ENCODE results near the gene CD99L2. TPM values are rescaled to one million over a fixed set of nuclear protein-coding genes. Genes with fewer than 3 reads are reported as not detected.

CD99L2 gene
- total and polyA plus RNA-seq, 10 of the 15 experiments (the other 5 are each of a cell fraction or from before 2014, with no cell fraction given), result 1.1 to 22.9 (median 13.0) TPM

DNA sequence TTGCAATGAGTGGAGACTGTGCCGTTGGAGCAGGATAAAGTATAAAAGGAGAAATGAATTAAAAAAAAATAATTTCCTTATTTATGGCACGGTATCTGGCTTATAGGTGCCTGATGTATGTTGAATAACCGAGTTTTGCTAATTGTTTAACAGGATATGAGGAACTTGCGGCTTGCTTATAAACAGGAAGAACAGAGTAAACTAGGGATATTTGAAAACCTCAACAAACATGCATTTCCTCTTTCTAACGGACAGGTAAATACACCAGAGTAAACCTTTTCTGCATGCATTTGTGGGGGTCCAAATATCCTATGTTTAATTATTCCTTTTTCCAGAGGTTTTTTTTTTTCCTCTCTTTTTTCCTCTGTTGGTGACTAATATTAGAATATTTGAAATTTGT lies 168.5 kb downstream of the CD99L2 start:
- H3K9me3 ChIP-seq (replicated peaks; ENCODE audit: control insufficient read depth, insufficient read depth, low read length), result no peaks in the 10 kb centered on the region
- 11% methylated on average over 5 of the region's 5 CpGs for WGBS (ENCODE audit: insufficient coverage, insufficient replicate concordance, low lambda C conversion rate, missing lambda C conversion rate)
- SMC1A ChIA-PET (ENCODE audit: uncharacterized antibody, unreplicated experiment), result interaction anchor here (1.1 kb wide), 1 partner anchor 10 kb away, joined by 3 read pairs; no protein-coding TSS in a partner anchor
- TF ChIP-seq ZNF24 (IDR thresholded peaks at IDR 0.05) (no peak), CHD1 (IDR thresholded peaks at IDR 0.05; ENCODE audit: low read depth, low read length) (no peak)
- CTCF ChIA-PET, result interaction anchor here (0.9 to 3.8 kb wide), 3 partner anchors 11 to 171 kb away, joined by 3 to 21 read pairs (median 3); no protein-coding TSS in a partner anchor
- RAD21 ChIA-PET (ENCODE audit: unreplicated experiment), result no interaction called here
- H3K27ac ChIP-seq (ENCODE audit: control insufficient read depth, insufficient read depth), result no peak overlapping the region
- no peak overlapping the region for H2AFZ ChIP-seq (ENCODE audit: control insufficient read depth, low read depth, low read length)
- POLR2A ChIA-PET, result no interaction called here
- intact Hi-C loops (cut with micrococcal nuclease; ENCODE audit: unreplicated experiment) (no loop called here), in situ Hi-C loops (cut with MboI) (no loop called here)
- FAIRE-seq, result no peak
- no TSS peak for BruUV-seq (replicated peaks)
- no peak for DNase-seq (ENCODE audit: low read depth, low spot score)
- no peaks in the 10 kb centered on the region for H3K79me2 ChIP-seq (ENCODE audit: control insufficient read depth, insufficient read depth, low read length)
- no peaks in the 10 kb centered on the region for H3K4me1 ChIP-seq (ENCODE audit: control insufficient read depth, insufficient read depth, low read length)
- no peak overlapping the region for H3K4me3 ChIP-seq
- H3K9ac ChIP-seq (ENCODE audit: control insufficient read depth, insufficient read depth, low read length), result no peak overlapping the region
- ATAC-seq, result no peak
- peaks cover 0 to 8% of the 10 kb centered on the region in 2 experiments; a peak in 1 of 4 replicates for H3K36me3 ChIP-seq (ENCODE audit: control insufficient read depth in 2 of 2, insufficient read depth in 2 of 2, low read length in 1 of 2)
- H3K27me3 ChIP-seq (replicated peaks in 1 of 2; ENCODE audit: control insufficient read depth in 2 of 2, insufficient read depth in 2 of 2, low read length in 1 of 2), result no peaks in the 10 kb centered on the region
- H4K20me1 ChIP-seq (ENCODE audit: control insufficient read depth, insufficient read depth), result no peaks in the 10 kb centered on the region
- no peak overlapping the region for H3K4me2 ChIP-seq (ENCODE audit: control insufficient read depth, insufficient read depth)

DNA sequence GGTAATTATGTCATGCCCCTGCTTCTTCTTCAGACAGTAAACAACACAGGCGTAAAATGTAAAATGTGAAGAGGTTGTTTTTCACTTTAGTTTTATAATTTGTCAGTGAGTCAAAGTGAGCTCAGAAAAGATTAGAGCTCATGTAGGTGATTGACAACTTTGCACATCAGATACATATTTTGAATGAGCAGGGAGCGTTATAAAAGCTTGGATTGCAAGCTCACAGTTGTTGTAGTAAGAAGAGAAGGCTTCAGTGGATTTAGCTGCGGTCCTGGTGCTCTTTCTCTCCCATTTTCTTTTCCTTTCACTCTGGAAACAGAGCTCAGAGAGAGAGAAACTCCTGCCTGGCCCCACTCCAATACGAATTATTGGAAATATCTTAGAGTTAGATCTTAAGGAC lies 178.8 kb downstream of the CD99L2 start:
- no peak for FAIRE-seq
- WGBS (ENCODE audit: insufficient coverage, insufficient replicate concordance, low lambda C conversion rate, missing lambda C conversion rate), result 54% methylated on average over 4 of the region's 4 CpGs
- H4K20me1 ChIP-seq (ENCODE audit: control insufficient read depth, insufficient read depth), result no peaks in the 10 kb centered on the region
- in situ Hi-C loops (cut with MboI), result loop anchor here (10.0 kb wide), 1 partner anchor 765 kb away; no protein-coding TSS in a partner anchor
- no peaks in the 10 kb centered on the region for H3K9me3 ChIP-seq (replicated peaks; ENCODE audit: control insufficient read depth, insufficient read depth, low read length)
- SMC1A ChIA-PET (ENCODE audit: uncharacterized antibody, unreplicated experiment), result interaction anchor here (0.7 to 9.9 kb wide), 4 partner anchors 11 to 37 kb away, joined by 3 to 132 read pairs (median 7); no protein-coding TSS in a partner anchor
- CTCF ChIA-PET, result interaction anchor here (0.8 to 5.1 kb wide), 5 partner anchors 10 to 308 kb away, joined by 3 to 68 read pairs (median 5); no protein-coding TSS in a partner anchor
- H3K36me3 ChIP-seq (ENCODE audit: control insufficient read depth in 2 of 2, insufficient read depth in 2 of 2, low read length in 1 of 2), result no peaks in the 10 kb centered on the region; a peak in 1 of 4 replicates
- no peaks in the 10 kb centered on the region for H3K79me2 ChIP-seq (ENCODE audit: control insufficient read depth, insufficient read depth, low read length)
- RAD21 ChIA-PET (ENCODE audit: unreplicated experiment), result interaction anchor here (1.1 kb wide), 1 partner anchor 27 kb away, joined by 3 read pairs; no protein-coding TSS in a partner anchor
- H2AFZ ChIP-seq (ENCODE audit: control insufficient read depth, low read depth, low read length), result no peak overlapping the region
- no TSS peak for BruUV-seq (replicated peaks)
- H3K27ac ChIP-seq (ENCODE audit: control insufficient read depth, insufficient read depth), result no peak overlapping the region
- H3K9ac ChIP-seq (ENCODE audit: control insufficient read depth, insufficient read depth, low read length), result no peak overlapping the region
- H3K27me3 ChIP-seq (replicated peaks in 1 of 2; ENCODE audit: control insufficient read depth in 2 of 2, insufficient read depth in 2 of 2, low read length in 1 of 2), result no peaks in the 10 kb centered on the region
- H3K4me2 ChIP-seq (ENCODE audit: control insufficient read depth, insufficient read depth), result no peak overlapping the region
- no peak overlapping the region for H3K4me3 ChIP-seq
- ATAC-seq, result no peak
- intact Hi-C loops (cut with micrococcal nuclease; ENCODE audit: unreplicated experiment), result loop anchor here (10.0 kb wide), 1 partner anchor 175 kb away; no protein-coding TSS in a partner anchor
- DNase-seq (ENCODE audit: low read depth, low spot score), result no peak
- POLR2A ChIA-PET, result no interaction called here
- no peaks in the 10 kb centered on the region for H3K4me1 ChIP-seq (ENCODE audit: control insufficient read depth, insufficient read depth, low read length)
- TF ChIP-seq, protein P1, sequence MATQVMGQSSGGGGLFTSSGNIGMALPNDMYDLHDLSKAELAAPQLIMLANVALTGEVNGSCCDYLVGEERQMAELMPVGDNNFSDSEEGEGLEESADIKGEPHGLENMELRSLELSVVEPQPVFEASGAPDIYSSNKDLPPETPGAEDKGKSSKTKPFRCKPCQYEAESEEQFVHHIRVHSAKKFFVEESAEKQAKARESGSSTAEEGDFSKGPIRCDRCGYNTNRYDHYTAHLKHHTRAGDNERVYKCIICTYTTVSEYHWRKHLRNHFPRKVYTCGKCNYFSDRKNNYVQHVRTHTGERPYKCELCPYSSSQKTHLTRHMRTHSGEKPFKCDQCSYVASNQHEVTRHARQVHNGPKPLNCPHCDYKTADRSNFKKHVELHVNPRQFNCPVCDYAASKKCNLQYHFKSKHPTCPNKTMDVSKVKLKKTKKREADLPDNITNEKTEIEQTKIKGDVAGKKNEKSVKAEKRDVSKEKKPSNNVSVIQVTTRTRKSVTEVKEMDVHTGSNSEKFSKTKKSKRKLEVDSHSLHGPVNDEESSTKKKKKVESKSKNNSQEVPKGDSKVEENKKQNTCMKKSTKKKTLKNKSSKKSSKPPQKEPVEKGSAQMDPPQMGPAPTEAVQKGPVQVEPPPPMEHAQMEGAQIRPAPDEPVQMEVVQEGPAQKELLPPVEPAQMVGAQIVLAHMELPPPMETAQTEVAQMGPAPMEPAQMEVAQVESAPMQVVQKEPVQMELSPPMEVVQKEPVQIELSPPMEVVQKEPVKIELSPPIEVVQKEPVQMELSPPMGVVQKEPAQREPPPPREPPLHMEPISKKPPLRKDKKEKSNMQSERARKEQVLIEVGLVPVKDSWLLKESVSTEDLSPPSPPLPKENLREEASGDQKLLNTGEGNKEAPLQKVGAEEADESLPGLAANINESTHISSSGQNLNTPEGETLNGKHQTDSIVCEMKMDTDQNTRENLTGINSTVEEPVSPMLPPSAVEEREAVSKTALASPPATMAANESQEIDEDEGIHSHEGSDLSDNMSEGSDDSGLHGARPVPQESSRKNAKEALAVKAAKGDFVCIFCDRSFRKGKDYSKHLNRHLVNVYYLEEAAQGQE (IDR thresholded peaks at IDR 0.05; ENCODE audit: low read depth, low read length), result no peak
- TF ChIP-seq, protein P2, sequence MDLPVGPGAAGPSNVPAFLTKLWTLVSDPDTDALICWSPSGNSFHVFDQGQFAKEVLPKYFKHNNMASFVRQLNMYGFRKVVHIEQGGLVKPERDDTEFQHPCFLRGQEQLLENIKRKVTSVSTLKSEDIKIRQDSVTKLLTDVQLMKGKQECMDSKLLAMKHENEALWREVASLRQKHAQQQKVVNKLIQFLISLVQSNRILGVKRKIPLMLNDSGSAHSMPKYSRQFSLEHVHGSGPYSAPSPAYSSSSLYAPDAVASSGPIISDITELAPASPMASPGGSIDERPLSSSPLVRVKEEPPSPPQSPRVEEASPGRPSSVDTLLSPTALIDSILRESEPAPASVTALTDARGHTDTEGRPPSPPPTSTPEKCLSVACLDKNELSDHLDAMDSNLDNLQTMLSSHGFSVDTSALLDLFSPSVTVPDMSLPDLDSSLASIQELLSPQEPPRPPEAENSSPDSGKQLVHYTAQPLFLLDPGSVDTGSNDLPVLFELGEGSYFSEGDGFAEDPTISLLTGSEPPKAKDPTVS (IDR thresholded peaks at IDR 0.05; ENCODE audit: low read depth, low read length), result no peak
- TF ChIP-seq, protein P3, sequence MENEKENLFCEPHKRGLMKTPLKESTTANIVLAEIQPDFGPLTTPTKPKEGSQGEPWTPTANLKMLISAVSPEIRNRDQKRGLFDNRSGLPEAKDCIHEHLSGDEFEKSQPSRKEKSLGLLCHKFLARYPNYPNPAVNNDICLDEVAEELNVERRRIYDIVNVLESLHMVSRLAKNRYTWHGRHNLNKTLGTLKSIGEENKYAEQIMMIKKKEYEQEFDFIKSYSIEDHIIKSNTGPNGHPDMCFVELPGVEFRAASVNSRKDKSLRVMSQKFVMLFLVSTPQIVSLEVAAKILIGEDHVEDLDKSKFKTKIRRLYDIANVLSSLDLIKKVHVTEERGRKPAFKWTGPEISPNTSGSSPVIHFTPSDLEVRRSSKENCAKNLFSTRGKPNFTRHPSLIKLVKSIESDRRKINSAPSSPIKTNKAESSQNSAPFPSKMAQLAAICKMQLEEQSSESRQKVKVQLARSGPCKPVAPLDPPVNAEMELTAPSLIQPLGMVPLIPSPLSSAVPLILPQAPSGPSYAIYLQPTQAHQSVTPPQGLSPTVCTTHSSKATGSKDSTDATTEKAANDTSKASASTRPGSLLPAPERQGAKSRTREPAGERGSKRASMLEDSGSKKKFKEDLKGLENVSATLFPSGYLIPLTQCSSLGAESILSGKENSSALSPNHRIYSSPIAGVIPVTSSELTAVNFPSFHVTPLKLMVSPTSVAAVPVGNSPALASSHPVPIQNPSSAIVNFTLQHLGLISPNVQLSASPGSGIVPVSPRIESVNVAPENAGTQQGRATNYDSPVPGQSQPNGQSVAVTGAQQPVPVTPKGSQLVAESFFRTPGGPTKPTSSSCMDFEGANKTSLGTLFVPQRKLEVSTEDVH (IDR thresholded peaks at IDR 0.05; ENCODE audit: low read depth, partially characterized antibody), result no peak
- TF ChIP-seq NR2C1 (IDR thresholded peaks at IDR 0.05), result no peak
- TF ChIP-seq SP1 (IDR thresholded peaks at IDR 0.05; ENCODE audit: low read depth, low read length), result no peak

Data from GM12878 (cell line).